Suppressor macrophage treated with lipopolysaccharide for 1 hour (primary cell): Measurements from ENCODE around the gene DNAJC7.

Experiments used
- DNase-seq, 3 donors: peaks; one replicate each; pipeline ENCODE4 v3.0.0-alpha.2; 2020 to 2022

The DNAJC7 gene

DNA sequence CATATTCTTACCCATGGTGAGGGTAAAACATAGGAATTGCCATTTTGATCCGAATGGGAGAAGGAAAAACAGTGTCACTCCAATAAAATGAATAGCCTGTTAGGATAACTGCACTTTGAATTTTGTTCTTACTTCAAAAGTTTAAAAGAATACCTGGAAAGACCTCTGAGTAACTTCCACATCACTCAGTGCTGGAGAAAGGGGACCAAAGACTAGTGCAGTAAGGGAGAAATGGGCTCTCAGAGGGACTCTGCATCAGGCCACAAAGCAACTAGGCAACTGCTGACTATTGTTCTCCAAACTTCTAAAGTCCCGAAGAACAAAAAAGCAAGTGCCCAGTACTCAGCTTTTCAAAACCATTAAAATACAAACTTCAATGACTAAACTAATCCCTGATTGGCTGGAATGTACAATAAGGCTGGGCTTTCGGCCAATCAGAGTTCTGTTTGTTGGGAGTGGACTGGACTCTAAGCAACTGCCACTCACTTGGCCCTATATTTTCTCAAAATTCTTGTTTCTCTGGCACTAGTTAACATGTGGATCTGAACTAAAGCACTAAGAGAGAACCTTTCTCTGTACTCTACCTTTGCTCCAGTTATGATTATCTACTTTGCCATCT is 6.2 kb downstream of the DNAJC7 start:
- DNase-seq: peak; percentile 66 to 74 (median 71)

GRCh38 chr17:42010266-42010680 is 7.0 kb downstream of the DNAJC7 start:
- DNase-seq: peak; percentile 45 to 56 (median 46)

DNA sequence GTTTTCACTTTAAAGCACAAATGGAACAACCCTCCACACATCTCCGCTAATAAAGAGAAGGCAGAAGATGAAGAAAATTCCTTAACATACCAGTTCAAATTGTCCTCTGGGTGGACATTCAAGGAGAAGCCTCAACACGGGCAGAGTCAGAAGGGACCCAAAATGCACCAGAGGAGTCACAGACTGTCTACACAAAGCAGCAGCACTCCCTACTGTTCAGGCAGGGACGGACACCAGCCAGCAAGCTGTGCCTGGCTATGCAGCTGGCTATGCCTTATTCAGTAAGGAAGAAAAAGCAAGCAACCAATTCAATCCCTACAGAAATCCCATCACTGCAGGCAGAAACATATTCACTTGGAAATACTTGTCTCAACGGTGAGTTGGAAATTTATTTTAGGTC is 8.1 kb downstream of the DNAJC7 start:
- peak in 1 of 3 donors; percentile 28 for DNase-seq

GRCh38 chr17:42005166-42005565 is 12.1 kb downstream of the DNAJC7 start:
- no peak for DNase-seq

- no peak for DNase-seq
These were observed 14.4 kb downstream of the DNAJC7 start for GRCh38 chr17:42002792-42003301.

GRCh38 chr17:42002175-42002791 is 15.0 kb downstream of the DNAJC7 start:
- peak in 2 of 3 donors; percentile 25 to 32 for DNase-seq

DNA sequence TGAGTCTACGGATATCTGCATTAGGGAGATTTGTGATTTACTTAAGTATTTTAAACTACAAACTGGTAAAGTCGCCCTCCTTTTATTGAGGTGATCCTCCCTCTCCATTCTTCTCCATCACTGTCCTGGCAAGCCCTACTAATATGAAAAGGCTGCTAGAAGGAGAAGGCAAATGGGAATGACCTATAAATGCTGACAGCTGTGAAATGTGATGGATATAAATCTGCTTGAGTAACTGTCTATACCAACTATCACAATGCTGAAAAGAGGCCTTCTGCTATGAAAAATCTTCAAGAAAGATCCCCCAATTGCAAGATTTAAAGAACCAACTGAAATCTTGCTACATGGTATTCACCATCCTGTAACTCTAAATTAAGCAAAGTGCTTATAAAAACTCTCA is 15.5 kb downstream of the DNAJC7 start:
- DNase-seq: no peak

DNA sequence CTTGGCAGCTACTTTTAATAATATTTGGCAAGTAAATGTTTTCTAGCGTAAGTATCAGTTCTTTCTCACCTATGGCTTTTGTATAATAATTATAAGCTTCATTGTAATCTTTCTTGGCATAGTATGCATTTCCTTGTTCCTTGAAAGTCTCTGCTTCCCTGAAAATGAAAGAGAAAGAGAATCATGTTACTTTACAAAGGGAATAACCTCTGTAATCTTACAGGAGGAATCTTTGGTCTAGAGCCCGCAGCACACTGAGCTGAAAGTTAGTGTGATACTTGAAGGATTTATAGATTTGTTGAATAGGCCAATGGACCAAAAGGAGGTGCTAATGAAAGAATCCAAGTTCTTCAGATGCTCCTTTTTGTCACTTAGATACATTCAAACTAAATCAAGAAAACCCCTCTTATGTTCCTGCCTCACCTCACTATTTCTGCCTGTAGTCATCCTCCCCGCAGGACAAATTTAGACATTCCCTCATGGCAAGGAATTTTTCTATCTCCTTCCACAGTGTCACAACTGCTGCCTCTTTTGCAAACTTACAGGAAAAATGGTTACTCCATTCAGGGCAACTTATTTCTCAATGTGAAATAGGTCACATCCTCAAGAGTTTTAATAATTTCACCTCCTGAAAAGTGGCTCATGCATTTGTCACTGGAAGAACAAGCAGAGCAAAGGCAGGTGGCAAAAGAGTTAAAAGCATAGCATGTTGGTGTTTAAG is 16.7 kb downstream of the DNAJC7 start:
- peak in 2 of 3 donors; percentile 22 to 32 for DNase-seq

- DNase-seq: no peak
These were observed 18.7 kb downstream of the DNAJC7 start for GRCh38 chr17:41998497-41998896.

DNA sequence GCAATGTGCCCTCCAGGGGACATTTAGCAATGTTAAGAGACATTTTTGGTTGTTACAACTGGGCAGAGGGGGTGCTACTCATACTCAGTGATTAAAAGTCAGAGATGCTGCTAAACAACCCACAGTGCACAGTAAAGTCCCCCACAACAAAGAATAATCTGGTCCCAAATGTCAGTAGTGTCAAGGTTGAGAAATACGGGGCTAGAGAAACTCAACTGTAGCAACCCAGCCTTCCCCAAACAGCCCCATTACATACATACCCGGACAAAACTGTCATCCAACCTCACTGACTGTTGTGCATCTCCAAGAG is 20.4 kb downstream of the DNAJC7 start:
- DNase-seq: no peak

GRCh38 chr17:41992576-41992975 is 24.7 kb downstream of the DNAJC7 start:
- no peak for DNase-seq

GRCh38 chr17:41989702-41990419 is 27.4 kb downstream of the DNAJC7 start:
- DNase-seq: no peak

- no peak for DNase-seq
These were observed 28.8 kb downstream of the DNAJC7 start for GRCh38 chr17:41988418-41988817.

- DNase-seq: no peak
These were observed 29.6 kb downstream of the DNAJC7 start for GRCh38 chr17:41987642-41988041.

- DNase-seq: no peak
These were observed 30.6 kb downstream of the DNAJC7 start for GRCh38 chr17:41986634-41987033.

- DNase-seq: no peak
These were observed 31.3 kb downstream of the DNAJC7 start for GRCh38 chr17:41985919-41986318.

- DNase-seq: no peak
These were observed 32.8 kb downstream of the DNAJC7 start for GRCh38 chr17:41984454-41984853.

DNA sequence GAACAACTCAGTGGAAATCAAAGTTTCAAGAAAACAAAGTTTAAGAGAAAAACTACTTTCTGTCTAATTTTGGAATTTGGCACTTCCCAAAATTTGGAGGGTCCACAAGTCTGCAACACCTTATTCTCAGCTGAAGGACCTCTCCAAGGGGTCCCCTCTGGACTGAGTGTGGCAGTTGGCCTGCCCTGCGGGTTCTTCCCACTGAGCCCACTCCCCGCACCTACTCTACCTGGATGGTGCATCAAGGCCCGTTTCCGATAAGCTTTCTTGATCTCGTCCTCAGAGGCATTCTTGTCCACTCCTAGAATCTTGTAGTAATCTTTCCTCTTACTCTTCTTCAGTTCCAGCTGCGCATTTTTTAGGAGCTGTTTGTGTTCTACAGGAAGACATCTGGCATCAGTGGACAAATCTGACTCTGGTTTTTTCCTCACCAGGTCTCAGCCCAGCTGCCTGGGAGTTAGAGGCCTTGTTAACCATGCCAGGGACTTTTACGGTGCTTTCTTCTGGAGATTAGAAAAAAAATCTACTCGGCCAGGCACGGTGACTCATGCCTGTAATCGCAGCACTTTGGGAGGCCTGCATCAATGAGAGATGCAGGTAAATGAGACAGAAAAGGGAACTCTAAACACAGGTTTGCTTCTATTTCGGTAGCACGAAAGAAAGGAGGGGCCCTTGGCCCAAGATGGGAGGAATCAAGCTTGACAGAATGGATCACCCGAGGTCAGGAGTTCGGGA is 35.0 kb downstream of the DNAJC7 start:
- DNase-seq: no peak

- no peak for DNase-seq
These were observed 39.2 kb downstream of the DNAJC7 start for GRCh38 chr17:41977991-41978390.

DNA sequence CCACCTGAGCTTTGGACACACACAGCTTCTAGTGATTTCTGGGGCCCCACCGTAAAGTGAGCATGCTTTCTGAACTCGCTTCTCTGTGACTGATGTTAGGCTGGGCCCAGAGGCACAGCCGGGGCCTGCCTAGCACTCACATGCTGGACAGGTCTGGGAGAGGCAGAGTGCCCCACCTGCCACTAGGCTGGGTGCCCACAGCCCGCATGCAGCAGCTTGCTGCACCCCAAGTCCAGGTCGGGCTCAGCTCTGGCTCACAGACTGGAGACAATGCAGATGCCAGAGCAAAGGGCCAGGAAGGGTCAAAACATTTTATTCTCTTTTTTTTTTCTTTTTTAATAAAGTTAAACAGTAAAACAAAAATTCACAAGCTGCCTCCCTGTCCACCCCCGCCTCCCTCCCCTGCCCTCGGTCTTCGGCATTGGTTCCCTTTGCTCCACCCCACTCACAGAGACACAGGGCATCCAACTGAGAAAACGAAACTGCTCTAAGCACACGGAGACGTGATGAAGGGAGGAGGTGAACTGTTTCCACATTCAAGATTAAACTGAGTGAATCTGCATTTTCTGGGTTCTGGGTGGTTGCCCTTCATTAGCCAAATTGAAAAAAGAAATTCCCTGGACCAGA is 41.0 kb downstream of the DNAJC7 start:
- DNase-seq: no peak

DNA sequence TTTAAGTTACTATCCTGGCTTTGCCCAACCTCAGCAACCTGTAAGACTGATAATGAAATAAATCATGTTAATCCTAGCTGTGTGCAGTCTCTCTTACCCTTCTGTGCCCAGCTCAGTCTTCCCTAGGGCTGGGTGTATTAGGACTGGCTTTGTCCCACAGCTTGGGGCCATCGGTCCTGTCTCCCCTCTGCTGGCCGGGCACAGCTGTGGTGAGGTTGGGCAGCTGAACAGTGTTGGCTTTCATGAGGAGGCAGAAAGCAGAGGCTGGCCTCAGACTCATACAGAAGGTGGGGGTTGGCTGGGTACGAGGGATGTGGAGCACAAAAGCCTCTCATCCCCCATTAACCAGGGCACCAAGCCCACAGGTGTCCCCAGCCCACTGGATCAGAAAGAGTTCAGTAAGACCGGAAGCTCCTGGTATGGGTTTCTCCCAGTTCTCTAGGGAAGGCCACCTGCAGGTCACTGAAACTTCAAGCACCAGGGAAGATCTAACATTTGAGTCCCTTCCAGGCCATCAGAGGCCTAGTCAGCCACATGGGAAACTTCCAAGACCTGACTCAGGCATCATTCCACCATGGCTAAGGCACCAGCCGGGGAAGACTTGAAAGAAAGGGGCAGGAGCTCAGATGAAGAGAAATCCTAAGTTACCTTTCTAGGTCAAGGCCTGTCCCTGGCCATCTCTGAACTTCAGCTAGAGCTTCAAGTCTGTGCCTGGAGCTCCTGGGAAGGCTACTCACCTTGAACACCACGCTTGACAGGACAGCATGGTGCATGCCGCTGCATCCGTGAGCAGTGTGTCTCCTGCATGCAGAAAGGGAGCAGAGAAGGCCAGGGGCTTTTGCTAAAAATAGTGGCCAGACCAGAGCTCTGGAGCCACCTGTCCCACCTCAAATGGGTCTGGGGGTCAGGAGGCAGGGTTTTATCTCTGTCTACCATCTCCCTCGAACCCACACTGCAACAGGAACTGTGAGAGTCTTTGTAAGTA is 41.8 kb downstream of the DNAJC7 start:
- no peak for DNase-seq
